A549 (cell line): ENCODE results near the gene PCDH9. TPM values are rescaled to one million over a fixed set of nuclear protein-coding genes. Genes with fewer than 3 reads are reported as not detected.

ENCODE experiments used
- ATAC-seq, 2 experiments: fragments of 200-7000 bp in 1 of 2; fragments of >200 bp in 1 of 2; cut with Nextera tagmentation in 1 of 2; cut with Tn5 transposase in 1 of 2; 3 replicates each; pipeline versions ENCODE4 v1.8.0 to v1.9.1; 2018 to 2020; ENCODE audit warnings: mild to moderate bottlenecking in 1 of 2, moderate library complexity in 1 of 2
- CTCF ChIA-PET: fragments of 300-600 bp; sonication (Branson Sonifier 250); formaldehyde crosslinking; extraction: SDS; loops from one replicate; lab custom pipeline; 2021; ENCODE audit warnings: antibody characterized with exemption, inconsistent platforms; lab: Yijun Ruan, JAX
- POLR2A ChIA-PET: fragments of 350-600 bp; formaldehyde crosslinking; extraction: SDS; loops from one replicate; lab custom pipeline; 2021; ENCODE audit warnings: antibody characterized with exemption, inconsistent platforms; lab: Yijun Ruan, JAX
- DNase-seq, 2 experiments: peaks; one replicate each; pipeline versions ENCODE4 v3.0.0 to v3.0.0-alpha.2; 2011 to 2016; ENCODE audit warnings: low read depth in 1 of 2, low spot score in 1 of 2
- FAIRE-seq: peaks from 2 replicates; lab custom pipeline; 2011; peaks lifted over from hg19 to GRCh38; lab: Jason Lieb, UNC
- H3K27ac ChIP-seq, 2 experiments: fragments of >200 bp; sonication (Bioruptor Twin); formaldehyde crosslinking; 3 replicates each; pipeline ENCODE4 v1.5.1; 2016 to 2017
- H3K4me1 ChIP-seq: fragments of >200 bp; sonication (Bioruptor Twin); formaldehyde crosslinking; 3 replicates; pipeline ENCODE4 v1.6.1; 2016
- H3K4me2 ChIP-seq: fragments of >200 bp; sonication (Bioruptor Twin); formaldehyde crosslinking; 3 replicates; pipeline ENCODE4 v1.6.1; 2016
- H3K4me3 ChIP-seq: fragments of >200 bp; sonication (Bioruptor Twin); formaldehyde crosslinking; 3 replicates; pipeline ENCODE4 v1.5.1; 2016
- H3K9me3 ChIP-seq: fragments of >200 bp; sonication (Bioruptor Twin); formaldehyde crosslinking; 3 replicates; pipeline ENCODE4 v1.6.1; 2016
- BHLHE40 ChIP-seq: IDR thresholded peaks from 2 replicates; pipeline ENCODE4 v1.6.1; 2012; ENCODE audit warnings: low read depth, low read length, inconsistent platforms
- CEBPB ChIP-seq, 2 experiments: fragments of >200 bp in 1 of 2; sonication (Bioruptor Twin) in 1 of 2; formaldehyde crosslinking in 1 of 2; IDR thresholded peaks; 2 replicates each; pipeline ENCODE4 v1.6.1; 2012 to 2016
- CHD2 ChIP-seq: fragments of 150-350 bp; IDR thresholded peaks from 2 replicates; pipeline ENCODE4 v1.6.1; 2014; ENCODE audit warnings: low read length; ENCODE audit not compliant: partially characterized antibody
- EHF ChIP-seq: fragments of 250-450 bp; sonication (Bioruptor Pico); IDR thresholded peaks from 2 replicates; pipeline ENCODE4 v1.5.0; 2020; ENCODE audit warnings: mild to moderate bottlenecking
- EHMT2 ChIP-seq: fragments of 200-600 bp; sonication (generic); IDR thresholded peaks from 2 replicates; pipeline ENCODE4 v1.6.1; 2016; ENCODE audit warnings: antibody characterized with exemption, low read depth, mild to moderate bottlenecking, moderate library complexity
- EP300 ChIP-seq, 2 experiments: fragments of >200 bp; sonication (Bioruptor Twin); formaldehyde crosslinking; IDR thresholded peaks; 2 replicates in 1 of 2; 3 replicates in 1 of 2; pipeline ENCODE4 v1.6.1; 2016 to 2017
- ESRRA ChIP-seq: fragments of 150-350 bp; IDR thresholded peaks from 2 replicates; pipeline ENCODE4 v1.6.1; 2014; ENCODE audit warnings: mild to moderate bottlenecking, low read length, borderline replicate concordance
- FOSL2 ChIP-seq, 2 experiments: fragments of 450-650 bp in 1 of 2; fragments of >200 bp in 1 of 2; sonication (Bioruptor Twin) in 1 of 2; formaldehyde crosslinking; IDR thresholded peaks; 2 replicates each; pipeline versions ENCODE4 v1.5.0 to v1.6.1; 2016 to 2020; ENCODE audit warnings: mild to moderate bottlenecking in 1 of 2, moderate library complexity in 1 of 2
- FOXS1 ChIP-seq: fragments of 250-450 bp; sonication (Bioruptor Pico); IDR thresholded peaks from 2 replicates; pipeline ENCODE4 v1.5.0; 2020; ENCODE audit warnings: mild to moderate bottlenecking, moderate library complexity
- HOXB5 ChIP-seq: fragments of 250-450 bp; sonication (Bioruptor Pico); IDR thresholded peaks from 2 replicates; pipeline ENCODE4 v1.5.0; 2020; ENCODE audit warnings: mild to moderate bottlenecking, moderate library complexity
- KDM1A ChIP-seq: fragments of 200-600 bp; sonication (generic); IDR thresholded peaks from 2 replicates; pipeline ENCODE4 v1.6.1; 2016; ENCODE audit warnings: low read depth, mild to moderate bottlenecking
- KDM5A ChIP-seq: fragments of 200-600 bp; sonication (generic); IDR thresholded peaks from 2 replicates; pipeline ENCODE4 v1.6.1; 2016; ENCODE audit warnings: antibody characterized with exemption, mild to moderate bottlenecking
- MAFK ChIP-seq: fragments of 450-650 bp; IDR thresholded peaks from 2 replicates; pipeline ENCODE4 v1.6.1; 2014; ENCODE audit not compliant: partially characterized antibody
- MAZ ChIP-seq: fragments of 150-350 bp; IDR thresholded peaks from 2 replicates; pipeline ENCODE4 v1.6.1; 2014; ENCODE audit warnings: antibody characterized with exemption, low read depth, low read length, borderline replicate concordance
- MYC ChIP-seq: IDR thresholded peaks from 2 replicates; pipeline ENCODE4 v1.6.1; 2012; ENCODE audit warnings: mild to moderate bottlenecking, inconsistent platforms, low read length, improper control_type of control experiment, borderline replicate concordance
- PHF8 ChIP-seq: fragments of 200-600 bp; sonication (generic); IDR thresholded peaks from 2 replicates; pipeline ENCODE4 v1.6.1; 2016; ENCODE audit warnings: low read depth, mild to moderate bottlenecking, antibody characterized with exemption, moderate library complexity, borderline replicate concordance
- POLR2A ChIP-seq: IDR thresholded peaks from 2 replicates; pipeline ENCODE4 v1.6.1; 2012; ENCODE audit warnings: mild to moderate bottlenecking, low read length
- POLR2AphosphoS2 ChIP-seq: conservative IDR thresholded peaks from 2 replicates; pipeline ENCODE4 v1.6.1; 2012; ENCODE audit warnings: low read length, improper control_type of control experiment, inconsistent platforms
- RAD21 ChIP-seq, 2 experiments: fragments of >200 bp in 1 of 2; sonication (Bioruptor Twin) in 1 of 2; formaldehyde crosslinking in 1 of 2; IDR thresholded peaks in 1 of 2; conservative IDR thresholded peaks in 1 of 2; 2 replicates in 1 of 2; 3 replicates in 1 of 2; pipeline ENCODE4 v1.6.1; 2012 to 2018; ENCODE audit warnings: inconsistent platforms in 1 of 2
- RARB ChIP-seq: fragments of 250-450 bp; sonication (Bioruptor Pico); IDR thresholded peaks from 2 replicates; pipeline ENCODE4 v1.8.0; 2021; ENCODE audit warnings: mild to moderate bottlenecking, moderate library complexity
- RCOR1 ChIP-seq: fragments of 150-350 bp; IDR thresholded peaks from 2 replicates; pipeline ENCODE4 v1.6.1; 2014; ENCODE audit warnings: antibody characterized with exemption, low read length, low read depth
- SMC3 ChIP-seq: fragments of >200 bp; sonication (Bioruptor Twin); formaldehyde crosslinking; IDR thresholded peaks from 3 replicates; pipeline ENCODE4 v1.6.1; 2018; ENCODE audit warnings: inconsistent platforms
- TP53 ChIP-seq: fragments of 250-450 bp; sonication (Bioruptor Pico); IDR thresholded peaks from 2 replicates; pipeline ENCODE4 v1.5.0; 2021; ENCODE audit warnings: mild to moderate bottlenecking, moderate library complexity
- ZFP36 ChIP-seq: fragments of 450-650 bp; IDR thresholded peaks from 2 replicates; pipeline ENCODE4 v1.6.1; 2014; ENCODE audit warnings: borderline replicate concordance; ENCODE audit not compliant: partially characterized antibody
- ZSCAN20 ChIP-seq: fragments of 250-450 bp; sonication (Bioruptor Pico); IDR thresholded peaks from 2 replicates; pipeline ENCODE4 v1.8.0; 2022; ENCODE audit warnings: mild to moderate bottlenecking, moderate library complexity
- WGBS: methylation state at CpG from one replicate; pipeline ENCODE4 v1.1.6; 2017; ENCODE audit errors: missing lambda C conversion rate; 5-methylcytosine and 5-hydroxymethylcytosine counted together
- polyA plus RNA-seq, 4 experiments: library from polyadenylated mRNA; depleted of rRNA in 3 of 4; stranded (reverse); fragments of >200 nt; fragmentation: RNase III in 1 of 4; extraction: RNeasy Plus Mini Kit Qiagen cat#74134 plus additional on column Dnase treatment in 1 of 4; gene quantifications; 2 replicates in 3 of 4; 3 replicates in 1 of 4; pipeline ENCODE4 v1.2.3, GENCODE V29; 2011 to 2017
- TF ChIP-seq, protein P1 (sequence below): IDR thresholded peaks from 2 replicates; pipeline ENCODE4 v1.6.1; 2012
- TF ChIP-seq, protein P2 (sequence below): fragments of 150-350 bp; IDR thresholded peaks from 2 replicates; pipeline ENCODE4 v1.6.1; 2014; ENCODE audit warnings: low read depth, mild to moderate bottlenecking, low read length
- TF ChIP-seq, protein P3 (sequence below): IDR thresholded peaks from 2 replicates; pipeline ENCODE4 v1.6.1; 2012; ENCODE audit warnings: low read depth, borderline replicate concordance

The PCDH9 gene
- polyA plus RNA-seq, 2 of the 4 experiments (the other 2 are of a cell fraction): 16.0 to 29.5 TPM

DNA sequence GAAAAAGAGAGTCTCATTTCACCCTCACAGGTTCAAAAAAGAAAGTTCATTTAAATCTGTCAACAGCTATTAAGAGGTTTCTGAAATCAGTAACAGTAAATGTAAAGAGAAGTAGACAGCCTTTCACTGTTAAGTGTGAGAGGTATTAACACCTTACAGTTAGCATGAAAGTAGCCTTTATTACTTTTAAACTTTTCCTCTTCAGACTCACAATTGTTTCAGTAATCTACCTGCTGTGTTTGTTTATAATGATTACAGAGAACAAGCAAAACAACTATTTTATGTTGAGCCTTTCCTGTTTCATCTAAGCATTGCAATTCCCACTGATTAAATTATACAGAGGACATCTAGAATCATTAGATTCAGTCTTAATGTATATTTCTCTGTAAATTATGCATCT is 159.8 kb downstream of the PCDH9 start:
- Histone ChIP-seq H3K9me3 (no peaks in the 10 kb centered on the region), H3K4me3 (no peak overlapping the region)
- CTCF ChIA-PET: no interaction called here
- TF ChIP-seq PHF8 (no peak), SMC3 (no peak), BHLHE40 (no peak), HOXB5 (no peak), MYC (no peak), RCOR1 (no peak), RARB (no peak), POLR2A (no peak), MAFK (no peak), KDM1A (no peak), RAD21 (conservative IDR thresholded peaks at IDR 0.05 in 1 of 2, IDR thresholded peaks at IDR 0.05 in 1 of 2) (no peak)
- TF ChIP-seq, protein P1, sequence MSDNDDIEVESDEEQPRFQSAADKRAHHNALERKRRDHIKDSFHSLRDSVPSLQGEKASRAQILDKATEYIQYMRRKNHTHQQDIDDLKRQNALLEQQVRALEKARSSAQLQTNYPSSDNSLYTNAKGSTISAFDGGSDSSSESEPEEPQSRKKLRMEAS: no peak
- TF ChIP-seq, all 56 proteins: peak for 0
- DNase-seq (no peak), FAIRE-seq (no peak), ATAC-seq (no peak)
- Histone ChIP-seq H3K4me2 (peak overlapping the region; percentile 82), H3K4me1 (peaks cover 35% of the 10 kb centered on the region; the same call in 2 of the 3 replicates), H3K27ac (peak overlapping the region; percentile 68 to 72; a peak in 5 of 6 replicates)
- POLR2A ChIA-PET: no interaction called here

DNA sequence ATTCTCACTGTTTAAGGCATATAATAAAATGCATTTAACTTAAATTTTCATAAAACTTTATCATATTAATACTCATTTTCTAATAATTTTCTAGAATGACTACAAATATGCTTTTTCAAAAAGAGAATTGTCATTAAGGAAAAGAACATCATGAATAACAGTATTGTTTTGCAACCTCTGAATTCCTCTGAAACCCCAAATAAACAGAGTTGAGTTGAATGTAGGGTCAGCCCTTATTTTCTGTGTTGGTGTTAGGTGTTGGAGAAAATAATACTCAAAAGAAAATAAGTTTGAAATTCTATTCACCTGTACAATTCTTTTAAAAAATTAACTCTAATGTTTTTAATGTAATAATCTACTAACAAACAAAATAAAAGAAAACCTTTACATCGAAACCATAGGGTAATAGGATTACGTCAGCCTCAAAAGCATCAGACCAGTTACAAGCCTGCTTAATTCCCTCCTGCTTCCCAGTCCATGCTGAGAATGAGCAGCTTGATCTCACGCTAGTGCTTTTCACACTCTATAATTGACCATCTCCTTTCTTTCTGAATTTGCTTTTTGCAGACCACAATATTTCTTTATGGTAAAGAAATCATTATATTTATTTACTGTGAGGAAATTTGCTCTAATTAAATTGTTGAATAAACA is 160.9 kb downstream of the PCDH9 start:
- CTCF ChIA-PET: no interaction called here
- peak overlapping the region; percentile 82 for H3K4me2 ChIP-seq
- peak overlapping the region; percentile 72 to 79 for H3K27ac ChIP-seq
- TF ChIP-seq HOXB5 (no peak), CEBPB (IDR thresholded peaks at IDR 0.05) (peak in 1 of 2 experiments; percentile 72; a peak in 2 of 4 replicates), POLR2A (no peak), MAZ (no peak), ZFP36 (no peak)
- TF ChIP-seq, protein P2, sequence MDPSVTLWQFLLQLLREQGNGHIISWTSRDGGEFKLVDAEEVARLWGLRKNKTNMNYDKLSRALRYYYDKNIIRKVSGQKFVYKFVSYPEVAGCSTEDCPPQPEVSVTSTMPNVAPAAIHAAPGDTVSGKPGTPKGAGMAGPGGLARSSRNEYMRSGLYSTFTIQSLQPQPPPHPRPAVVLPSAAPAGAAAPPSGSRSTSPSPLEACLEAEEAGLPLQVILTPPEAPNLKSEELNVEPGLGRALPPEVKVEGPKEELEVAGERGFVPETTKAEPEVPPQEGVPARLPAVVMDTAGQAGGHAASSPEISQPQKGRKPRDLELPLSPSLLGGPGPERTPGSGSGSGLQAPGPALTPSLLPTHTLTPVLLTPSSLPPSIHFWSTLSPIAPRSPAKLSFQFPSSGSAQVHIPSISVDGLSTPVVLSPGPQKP: no peak
- 12% methylated on average over 3 of the region's 3 CpGs for WGBS
- POLR2A ChIA-PET: no interaction called here
- FAIRE-seq: no peak
- peak overlapping the region; percentile 27; the same call in 1 of the 3 replicates for H3K4me3 ChIP-seq
- H3K9me3 ChIP-seq: no peaks in the 10 kb centered on the region
- ATAC-seq: peak; percentile 62 to 86; a peak in 4 of 6 replicates
- H3K4me1 ChIP-seq: peaks cover 37% of the 10 kb centered on the region; the same call in 2 of the 3 replicates
- DNase-seq: peak; percentile 3 to 69

DNA sequence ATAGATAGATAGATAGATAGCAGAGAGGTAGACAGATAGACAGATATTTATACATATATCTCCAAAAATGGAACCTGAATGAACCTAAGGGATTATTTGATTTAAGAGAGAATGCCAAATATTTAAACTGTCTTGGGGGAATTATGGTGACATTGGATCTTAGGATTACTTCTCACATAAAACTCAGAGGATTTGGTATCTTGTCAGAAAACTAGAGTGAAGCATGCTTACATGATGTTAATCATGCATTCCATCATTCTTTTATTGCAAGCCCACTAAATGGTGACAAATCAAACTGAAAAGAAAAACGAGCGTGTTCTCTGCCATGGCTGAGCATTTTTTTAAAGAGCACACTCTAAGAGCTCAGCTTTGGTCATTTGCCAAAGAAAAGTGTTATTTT is 165.2 kb downstream of the PCDH9 start:
- no peak for DNase-seq
- FAIRE-seq: no peak
- WGBS: 51% methylated on average over 2 of the region's 2 CpGs
- no peak overlapping the region for H3K27ac ChIP-seq
- ChIA-PET POLR2A (no interaction called here), CTCF (no interaction called here)
- H3K4me2 ChIP-seq: peak overlapping the region; percentile 0; the same call in 1 of the 3 replicates
- H3K4me3 ChIP-seq: no peak overlapping the region
- ATAC-seq: no peak
- no peaks in the 10 kb centered on the region for H3K9me3 ChIP-seq
- TF ChIP-seq FOXS1 (CRISPR knock-in tag) (no peak), MAFK (no peak), POLR2AphosphoS2 (no peak), TP53 (CRISPR knock-in tag) (no peak), RCOR1 (no peak), KDM5A (no peak), POLR2A (no peak), FOSL2 (IDR thresholded peaks at IDR 0.05) (no peak), FOSL2 (CRISPR knock-in tag; IDR thresholded peaks at IDR 0.05) (no peak), EP300 (IDR thresholded peaks at IDR 0.05) (no peak), CHD2 (no peak), ZSCAN20 (CRISPR knock-in tag) (no peak), EHMT2 (no peak), ESRRA (no peak), BHLHE40 (no peak), EHF (CRISPR knock-in tag) (no peak)
- TF ChIP-seq, protein P3, sequence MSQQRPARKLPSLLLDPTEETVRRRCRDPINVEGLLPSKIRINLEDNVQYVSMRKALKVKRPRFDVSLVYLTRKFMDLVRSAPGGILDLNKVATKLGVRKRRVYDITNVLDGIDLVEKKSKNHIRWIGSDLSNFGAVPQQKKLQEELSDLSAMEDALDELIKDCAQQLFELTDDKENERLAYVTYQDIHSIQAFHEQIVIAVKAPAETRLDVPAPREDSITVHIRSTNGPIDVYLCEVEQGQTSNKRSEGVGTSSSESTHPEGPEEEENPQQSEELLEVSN: no peak
- peaks cover 29% of the 10 kb centered on the region; the same call in 2 of the 3 replicates for H3K4me1 ChIP-seq
